H9 (cell line): ENCODE results near the gene GRIN3B. TPM values are rescaled to one million over a fixed set of nuclear protein-coding genes. Genes with fewer than 3 reads are reported as not detected.

Experiments
- DNase-seq: peaks from one replicate; pipeline ENCODE4 v3.0.0-alpha.2; 2017
- H2AFZ ChIP-seq: one replicate; pipeline ENCODE4 v1.6.1; 2013; ENCODE audit warnings: mild to moderate bottlenecking, low read length, control low read depth, moderate library complexity
- H2AK5ac ChIP-seq: 2 replicates; pipeline ENCODE4 v1.6.1; 2013; ENCODE audit warnings: low read length, control low read depth, mixed read lengths; ENCODE audit not compliant: insufficient read length
- H2BK120ac ChIP-seq: one replicate; pipeline ENCODE4 v1.6.1; 2013; ENCODE audit warnings: low read depth, mild to moderate bottlenecking, low read length, control low read depth, inconsistent platforms; ENCODE audit not compliant: poor library complexity, severe bottlenecking
- H2BK12ac ChIP-seq: 2 replicates; pipeline ENCODE4 v1.6.1; 2013; ENCODE audit warnings: low read length, control low read depth, mixed read lengths, low read depth; ENCODE audit not compliant: insufficient read length
- H2BK15ac ChIP-seq: 2 replicates; pipeline ENCODE4 v1.6.1; 2013; ENCODE audit warnings: low read depth, low read length, control low read depth
- H2BK20ac ChIP-seq: one replicate; pipeline ENCODE4 v1.6.1; 2013; ENCODE audit warnings: low read depth, mild to moderate bottlenecking, low read length, control low read depth, inconsistent platforms; ENCODE audit not compliant: poor library complexity, severe bottlenecking
- H2BK5ac ChIP-seq: 2 replicates; pipeline ENCODE4 v1.6.1; 2013; ENCODE audit warnings: low read length, control low read depth, mixed read lengths; ENCODE audit not compliant: insufficient read length
- H3K14ac ChIP-seq: 2 replicates; pipeline ENCODE4 v1.6.1; 2013; ENCODE audit warnings: low read length, control low read depth; ENCODE audit not compliant: insufficient read depth
- H3K18ac ChIP-seq: 2 replicates; pipeline ENCODE4 v1.6.1; 2013; ENCODE audit warnings: low read depth, mild to moderate bottlenecking, mixed read lengths, low read length, control low read depth; ENCODE audit not compliant: insufficient read length
- H3K23ac ChIP-seq: 2 replicates; pipeline ENCODE4 v1.6.1; 2013; ENCODE audit warnings: low read length, control low read depth, mixed read lengths, low read depth; ENCODE audit not compliant: insufficient read length
- H3K23me2 ChIP-seq: 2 replicates; pipeline ENCODE4 v1.6.1; 2013; ENCODE audit warnings: low read depth, mild to moderate bottlenecking, mixed read lengths, low read length, control low read depth; ENCODE audit not compliant: insufficient read length, poor library complexity, severe bottlenecking
- H3K27ac ChIP-seq: 2 replicates; pipeline ENCODE4 v1.5.1; 2013; ENCODE audit warnings: low read length, control low read depth, mixed read lengths, low read depth; ENCODE audit not compliant: insufficient read length
- H3K27me3 ChIP-seq: 2 replicates; pipeline ENCODE4 v1.6.1; 2013; ENCODE audit warnings: low read length, control low read depth, inconsistent platforms; ENCODE audit not compliant: insufficient read depth
- H3K4ac ChIP-seq: 2 replicates; pipeline ENCODE4 v1.6.1; 2013; ENCODE audit warnings: low read depth, mild to moderate bottlenecking, control low read depth, inconsistent platforms, low read length, moderate library complexity
- H3K4me1 ChIP-seq: 2 replicates; pipeline ENCODE4 v1.6.1; 2013; ENCODE audit warnings: low read length, control low read depth, inconsistent platforms; ENCODE audit not compliant: insufficient read depth
- H3K4me2 ChIP-seq: 2 replicates; pipeline ENCODE4 v1.6.1; 2013; ENCODE audit warnings: low read length, control low read depth, mixed read lengths; ENCODE audit not compliant: insufficient read length, insufficient read depth
- H3K56ac ChIP-seq: 2 replicates; pipeline ENCODE4 v1.6.1; 2013; ENCODE audit warnings: low read depth, mild to moderate bottlenecking, mixed read lengths, low read length, control low read depth; ENCODE audit not compliant: insufficient read length
- H3K79me1 ChIP-seq: 2 replicates; pipeline ENCODE4 v1.6.1; 2013; ENCODE audit warnings: low read depth, mild to moderate bottlenecking, moderate library complexity, low read length, control low read depth, inconsistent platforms; ENCODE audit not compliant: insufficient read depth, poor library complexity, severe bottlenecking
- H3K79me2 ChIP-seq: 2 replicates; pipeline ENCODE4 v1.6.1; 2013; ENCODE audit warnings: low read length, control low read depth, inconsistent platforms; ENCODE audit not compliant: insufficient read depth
- H3K9ac ChIP-seq: 2 replicates; pipeline ENCODE4 v1.6.1; 2013; ENCODE audit warnings: low read length, control low read depth, mixed read lengths; ENCODE audit not compliant: insufficient read length; ENCODE audit errors: extremely low read depth
- H3K9me3 ChIP-seq: one replicate; pipeline ENCODE4 v1.6.1; 2013; ENCODE audit warnings: low read depth, low read length, inconsistent platforms; ENCODE audit not compliant: control insufficient read depth
- H3T11ph ChIP-seq: one replicate; pipeline ENCODE4 v1.6.1; 2013; ENCODE audit warnings: mild to moderate bottlenecking, low read length, control low read depth, inconsistent platforms
- H4K20me1 ChIP-seq: one replicate; pipeline ENCODE4 v1.6.1; 2013; ENCODE audit not compliant: control insufficient read depth, insufficient read length, insufficient read depth
- H4K5ac ChIP-seq: 2 replicates; pipeline ENCODE4 v1.6.1; 2013; ENCODE audit warnings: low read depth, mild to moderate bottlenecking, mixed read lengths, low read length, control low read depth; ENCODE audit not compliant: insufficient read length
- H4K8ac ChIP-seq: replicated peaks from 2 replicates; pipeline ENCODE4 v1.6.1; 2013; ENCODE audit warnings: low read length, control low read depth, mixed read lengths, low read depth; ENCODE audit not compliant: insufficient read length
- H4K91ac ChIP-seq: 2 replicates; pipeline ENCODE4 v1.6.1; 2013; ENCODE audit warnings: low read depth, mild to moderate bottlenecking, moderate library complexity, mixed read lengths, low read length, control low read depth; ENCODE audit not compliant: insufficient read length
- H3K27ac Mint-ChIP-seq, 3 experiments: 2 replicates in 2 of 3; 3 replicates in 1 of 3; pipeline ENCODE4 v1.8.0; 2020 to 2021; ENCODE audit warnings: mixed read lengths in 3 of 3, mild to moderate bottlenecking in 1 of 3, moderate library complexity in 1 of 3
- H3K27me3 Mint-ChIP-seq: 2 replicates; pipeline ENCODE4 v1.8.0; 2021; ENCODE audit warnings: low read depth, mild to moderate bottlenecking, moderate library complexity, mixed read lengths
- H3K36me3 Mint-ChIP-seq, 3 experiments: 2 replicates in 2 of 3; 3 replicates in 1 of 3; pipeline ENCODE4 v1.8.0; 2020 to 2021; ENCODE audit warnings: low read depth in 3 of 3, mixed read lengths in 3 of 3; ENCODE audit not compliant: insufficient read depth in 1 of 3
- H3K4me1 Mint-ChIP-seq, 2 experiments: 2 replicates each; pipeline ENCODE4 v1.8.0; 2020; ENCODE audit warnings: mixed read lengths in 2 of 2
- H3K4me3 Mint-ChIP-seq, 2 experiments: 2 replicates in 1 of 2; 3 replicates in 1 of 2; pipeline ENCODE4 v1.8.0; 2020 to 2021; ENCODE audit warnings: mild to moderate bottlenecking in 2 of 2, mixed read lengths in 2 of 2, moderate library complexity in 1 of 2
- H3K9me3 Mint-ChIP-seq, 2 experiments: 2 replicates in 1 of 2; 3 replicates in 1 of 2; pipeline ENCODE4 v1.8.0; 2020; ENCODE audit warnings: mild to moderate bottlenecking in 2 of 2, mixed read lengths in 2 of 2, moderate library complexity in 1 of 2
- WGBS: extraction: QIAGEN DNeasy Blood & Tissue Kit; methylation state at CpG from one replicate; pipeline ENCODE4 v1.1.7; 2013; ENCODE audit warnings: missing lambda C conversion rate, low lambda C conversion rate, mixed read lengths; ENCODE audit not compliant: insufficient read length; ENCODE audit errors: extremely low coverage; 5-methylcytosine and 5-hydroxymethylcytosine counted together
- total RNA-seq: library from RNA; stranded (reverse); gene quantifications from 2 replicates; pipeline ENCODE4 v1.2.1, GENCODE V29; 2021
- TF ChIP-seq, protein P1 (sequence below): fragments of 200-600 bp; sonication (generic); conservative IDR thresholded peaks from 3 replicates; pipeline ENCODE4 v1.8.0; 2021; ENCODE audit warnings: antibody characterized with exemption, mild to moderate bottlenecking

Gene GRIN3B
- total RNA-seq, 1 experiment from 2014 or later, result 1.0 TPM

DNA sequence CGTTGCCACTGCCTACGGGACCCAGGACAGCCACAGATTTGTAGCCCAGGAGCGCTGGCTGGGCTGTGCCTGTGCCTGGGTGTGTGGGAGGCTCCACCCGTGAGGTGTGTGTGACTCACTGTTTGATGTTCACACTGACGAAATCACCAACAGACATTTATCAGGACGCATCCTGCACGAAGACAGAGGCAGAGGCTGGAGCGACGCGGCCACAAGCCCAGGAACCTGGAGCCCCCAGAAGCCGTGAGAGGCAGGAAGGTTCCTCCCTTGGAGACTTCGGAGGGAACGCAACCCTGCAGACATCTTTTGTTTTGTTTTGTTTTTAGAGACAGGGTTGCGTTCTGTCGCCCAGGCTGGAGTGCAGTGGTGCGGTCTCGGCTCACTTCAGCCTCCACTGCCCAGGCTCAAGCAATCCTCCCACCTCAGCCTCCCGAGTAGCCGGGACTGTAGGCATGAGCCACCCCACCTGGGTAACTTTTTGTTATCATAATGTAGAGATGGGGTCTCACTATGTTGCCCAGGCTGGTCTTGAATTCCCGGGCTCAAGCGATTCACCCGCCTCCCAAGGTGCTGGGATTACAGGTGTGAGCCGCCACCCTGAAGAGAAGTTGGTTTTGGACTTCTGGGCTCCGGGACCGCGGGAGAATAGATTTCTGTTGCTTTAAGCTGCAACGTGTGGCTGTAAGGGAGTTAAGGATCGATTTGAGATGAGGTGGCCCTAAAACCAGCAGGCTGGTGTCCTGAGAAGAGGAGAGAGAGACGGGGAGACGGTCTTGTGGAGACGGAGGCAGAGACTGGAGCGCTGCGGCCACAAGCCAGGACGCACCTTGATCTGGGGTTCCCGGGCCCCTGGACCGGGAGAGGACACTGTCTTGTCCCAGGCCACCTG lies 41.0 kb upstream of the GRIN3B start:
- Histone ChIP-seq H3K23ac (no peak overlapping the region), H3K14ac (no peak overlapping the region; the same call in 1 of the 2 replicates), H3K4me2 (no peak overlapping the region), H3K18ac (no peak overlapping the region), H3K79me1 (peaks cover 3% of the 10 kb centered on the region), H2BK5ac (no peak overlapping the region), H3K9ac (no peak overlapping the region), H2BK15ac (no peak overlapping the region), H2BK12ac (no peak overlapping the region), H4K5ac (no peak overlapping the region), H3T11ph (no peak overlapping the region), H3K4me1 (peaks cover 2% of the 10 kb centered on the region; the same call in 1 of the 2 replicates), H2BK20ac (no peak overlapping the region), H3K9me3 (no peaks in the 10 kb centered on the region), H4K8ac (no peak overlapping the region), H2AK5ac (no peak overlapping the region), H2BK120ac (no peak overlapping the region), H3K27me3 (no peaks in the 10 kb centered on the region), H3K56ac (no peak overlapping the region), H4K20me1 (no peaks in the 10 kb centered on the region), H3K27ac (no peak overlapping the region), H2AFZ (no peak overlapping the region), H4K91ac (no peak overlapping the region), H3K79me2 (no peaks in the 10 kb centered on the region), H3K23me2 (no peaks in the 10 kb centered on the region), H3K4ac (no peak overlapping the region)
- no peak for DNase-seq
- TF ChIP-seq, protein P1, sequence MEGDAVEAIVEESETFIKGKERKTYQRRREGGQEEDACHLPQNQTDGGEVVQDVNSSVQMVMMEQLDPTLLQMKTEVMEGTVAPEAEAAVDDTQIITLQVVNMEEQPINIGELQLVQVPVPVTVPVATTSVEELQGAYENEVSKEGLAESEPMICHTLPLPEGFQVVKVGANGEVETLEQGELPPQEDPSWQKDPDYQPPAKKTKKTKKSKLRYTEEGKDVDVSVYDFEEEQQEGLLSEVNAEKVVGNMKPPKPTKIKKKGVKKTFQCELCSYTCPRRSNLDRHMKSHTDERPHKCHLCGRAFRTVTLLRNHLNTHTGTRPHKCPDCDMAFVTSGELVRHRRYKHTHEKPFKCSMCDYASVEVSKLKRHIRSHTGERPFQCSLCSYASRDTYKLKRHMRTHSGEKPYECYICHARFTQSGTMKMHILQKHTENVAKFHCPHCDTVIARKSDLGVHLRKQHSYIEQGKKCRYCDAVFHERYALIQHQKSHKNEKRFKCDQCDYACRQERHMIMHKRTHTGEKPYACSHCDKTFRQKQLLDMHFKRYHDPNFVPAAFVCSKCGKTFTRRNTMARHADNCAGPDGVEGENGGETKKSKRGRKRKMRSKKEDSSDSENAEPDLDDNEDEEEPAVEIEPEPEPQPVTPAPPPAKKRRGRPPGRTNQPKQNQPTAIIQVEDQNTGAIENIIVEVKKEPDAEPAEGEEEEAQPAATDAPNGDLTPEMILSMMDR, result no peak
- Mint-ChIP-seq H3K36me3 (peaks cover 6 to 31% (median 18%) of the 10 kb centered on the region in 3 experiments; a peak in 6 of 7 replicates), H3K27ac (peak overlapping the region; percentile 59 to 96 (median 75); a peak in 6 of 7 replicates), H3K4me3 (no peak overlapping the region), H3K27me3 (no peaks in the 10 kb centered on the region), H3K9me3 (peaks cover 0 to 2% of the 10 kb centered on the region in 2 experiments; a peak in 2 of 5 replicates), H3K4me1 (peaks cover 4 to 53% of the 10 kb centered on the region in 2 experiments)
- no CpG with 5 or more reads among the region's 36 CpGs for WGBS
